Fibroblast of lung (primary cell): ENCODE results near the gene SPTB.

Source experiments
- CTCF ChIP-seq, 2 donors: IDR thresholded peaks in 1 of 2; conservative IDR thresholded peaks in 1 of 2; 1 replicate in 1 of 2; 2 replicates in 1 of 2; pipeline ENCODE4 v1.5.1; 2011 to 2012; ENCODE audit warnings: low read length in 2 of 2, control low read depth in 1 of 2, inconsistent platforms in 1 of 2, low read depth in 1 of 2, mild to moderate bottlenecking in 1 of 2
- EZH2 ChIP-seq: IDR thresholded peaks from 2 replicates; pipeline ENCODE4 v1.5.1; 2012; ENCODE audit warnings: low read length, control low read depth, mild to moderate bottlenecking; ENCODE audit errors: missing control alignments

- TF ChIP-seq CTCF (conservative IDR thresholded peaks at IDR 0.05 in 1 of 2, IDR thresholded peaks at IDR 0.05 in 1 of 2; ENCODE audit: low read depth in 1 of 2, low read length in 2 of 2) = no peak
- no peak for TF ChIP-seq EZH2
Observed at GRCh38 chr14:64722842-64723447, 156.8 kb downstream of the SPTB start.
